Measurements from ENCODE around the gene PRG2. TPM values are rescaled to one million over a fixed set of nuclear protein-coding genes. Genes with fewer than 3 reads are reported as not detected.
"Not testable (repeated sequence)": the region's sequence is repeated elsewhere in the genome, so short reads cannot be mapped to it uniquely, and the experiment has no call there.

The PRG2 gene
- polyA plus RNA-seq, 1 donor from 2014 or later = not detected

DNA sequence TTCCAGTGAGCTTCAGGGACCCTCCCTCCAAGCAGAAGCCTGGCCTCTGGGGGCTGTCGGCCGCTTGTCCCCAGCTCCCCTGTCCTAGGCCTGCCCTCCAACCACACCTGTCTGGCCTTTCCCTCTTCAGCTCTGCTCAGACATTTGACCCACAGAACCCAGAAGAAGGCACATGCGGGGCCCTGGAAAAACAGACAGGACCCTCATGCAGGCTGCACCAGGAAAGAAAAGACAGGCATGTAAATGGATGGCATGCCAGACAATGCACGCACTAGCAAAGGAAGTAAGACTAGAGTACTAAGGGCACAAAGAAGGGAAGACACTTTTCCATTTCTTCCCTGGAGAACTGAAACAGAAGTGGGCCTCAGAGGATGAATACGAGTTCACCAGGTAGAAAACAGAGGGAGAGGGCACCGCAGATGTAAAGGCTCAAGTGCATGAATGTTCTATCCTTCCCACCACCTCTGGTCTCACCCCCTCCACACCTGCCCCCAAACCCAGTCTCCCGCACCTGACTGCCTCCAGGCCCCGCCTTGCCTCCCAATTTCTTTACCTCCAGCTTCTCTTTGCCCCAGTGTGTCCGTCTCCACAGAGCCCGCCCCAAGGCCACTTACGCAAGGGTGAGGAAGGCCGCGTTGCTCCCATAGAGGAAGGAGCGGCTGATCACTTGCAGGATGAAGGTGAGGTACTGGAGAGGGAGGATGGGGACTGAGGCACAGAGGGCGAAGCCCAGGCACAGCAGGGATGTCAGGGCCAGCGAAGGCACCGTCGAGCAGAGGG is 19.1 kb upstream of the PRG2 start:
- H3K27ac Mint-ChIP-seq = peak overlapping the region in 1 of 3 donors; percentile 69
- H3K36me3 Mint-ChIP-seq = peaks cover 15% of the 10 kb centered on the region
- no peaks in the 10 kb centered on the region for H3K4me1 Mint-ChIP-seq
- no peaks in the 10 kb centered on the region for H3K27me3 Mint-ChIP-seq
- no peak overlapping the region for H3K4me3 Mint-ChIP-seq
- peaks cover 0 to 1% (median 0%) of the 10 kb centered on the region in 3 donors for H3K9me3 Mint-ChIP-seq

DNA sequence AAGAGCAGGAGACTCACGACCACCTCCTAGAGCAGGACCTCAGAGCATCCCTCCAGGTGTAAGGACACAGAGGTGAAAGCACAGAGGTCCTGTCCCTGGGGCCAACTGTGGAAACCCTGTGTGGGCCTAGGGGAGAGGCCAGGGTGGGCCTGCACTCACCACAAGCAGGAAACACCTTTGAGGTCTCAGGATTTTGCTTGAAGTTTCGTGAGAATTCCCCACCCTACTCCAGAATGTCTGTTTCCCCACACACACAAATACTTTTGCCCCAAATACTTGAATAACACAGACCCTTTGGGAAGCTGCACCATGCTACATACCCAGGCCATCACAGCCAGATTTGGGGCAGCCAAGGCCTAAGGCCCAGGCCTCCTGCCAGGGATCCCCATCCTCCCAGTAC is 18.3 kb upstream of the PRG2 start:
- no peak overlapping the region for H3K4me3 Mint-ChIP-seq
- no peak overlapping the region for H3K27ac Mint-ChIP-seq
- H3K36me3 Mint-ChIP-seq = peaks cover 15% of the 10 kb centered on the region
- no peaks in the 10 kb centered on the region for H3K4me1 Mint-ChIP-seq
- H3K9me3 Mint-ChIP-seq = peaks cover 0 to 1% (median 0%) of the 10 kb centered on the region in 3 donors
- no peaks in the 10 kb centered on the region for H3K27me3 Mint-ChIP-seq

DNA sequence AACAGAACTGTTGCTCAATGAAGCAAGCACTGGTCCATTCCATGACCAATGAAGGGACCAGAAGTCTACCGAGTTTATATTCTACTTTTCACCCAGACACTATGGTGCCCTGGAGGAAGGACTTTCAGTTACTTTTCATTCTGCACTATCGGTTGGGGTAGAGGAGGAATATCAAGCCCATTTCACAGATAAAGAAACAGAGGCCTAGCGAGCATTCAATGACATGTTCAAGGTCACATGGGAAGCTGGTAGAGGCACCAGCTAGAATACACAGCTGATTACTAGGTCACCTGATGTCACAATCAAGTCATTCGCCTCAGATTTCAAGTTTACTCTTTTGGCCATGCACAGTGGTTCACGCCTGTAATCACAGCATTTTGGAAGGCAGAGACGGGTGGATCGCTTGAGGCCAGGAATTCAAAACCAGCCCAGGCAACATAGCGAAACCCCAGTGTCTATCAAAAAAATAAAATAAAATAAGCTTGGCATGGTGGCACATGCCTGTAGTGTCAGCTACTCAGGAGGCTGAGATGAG is 17.6 kb upstream of the PRG2 start:
- H3K27me3 Mint-ChIP-seq = no peaks in the 10 kb centered on the region
- no peaks in the 10 kb centered on the region for H3K4me1 Mint-ChIP-seq
- no peak overlapping the region for H3K27ac Mint-ChIP-seq
- peaks cover 0 to 1% (median 0%) of the 10 kb centered on the region in 3 donors for H3K9me3 Mint-ChIP-seq
- peaks cover 12% of the 10 kb centered on the region for H3K36me3 Mint-ChIP-seq
- no peak overlapping the region for H3K4me3 Mint-ChIP-seq

DNA sequence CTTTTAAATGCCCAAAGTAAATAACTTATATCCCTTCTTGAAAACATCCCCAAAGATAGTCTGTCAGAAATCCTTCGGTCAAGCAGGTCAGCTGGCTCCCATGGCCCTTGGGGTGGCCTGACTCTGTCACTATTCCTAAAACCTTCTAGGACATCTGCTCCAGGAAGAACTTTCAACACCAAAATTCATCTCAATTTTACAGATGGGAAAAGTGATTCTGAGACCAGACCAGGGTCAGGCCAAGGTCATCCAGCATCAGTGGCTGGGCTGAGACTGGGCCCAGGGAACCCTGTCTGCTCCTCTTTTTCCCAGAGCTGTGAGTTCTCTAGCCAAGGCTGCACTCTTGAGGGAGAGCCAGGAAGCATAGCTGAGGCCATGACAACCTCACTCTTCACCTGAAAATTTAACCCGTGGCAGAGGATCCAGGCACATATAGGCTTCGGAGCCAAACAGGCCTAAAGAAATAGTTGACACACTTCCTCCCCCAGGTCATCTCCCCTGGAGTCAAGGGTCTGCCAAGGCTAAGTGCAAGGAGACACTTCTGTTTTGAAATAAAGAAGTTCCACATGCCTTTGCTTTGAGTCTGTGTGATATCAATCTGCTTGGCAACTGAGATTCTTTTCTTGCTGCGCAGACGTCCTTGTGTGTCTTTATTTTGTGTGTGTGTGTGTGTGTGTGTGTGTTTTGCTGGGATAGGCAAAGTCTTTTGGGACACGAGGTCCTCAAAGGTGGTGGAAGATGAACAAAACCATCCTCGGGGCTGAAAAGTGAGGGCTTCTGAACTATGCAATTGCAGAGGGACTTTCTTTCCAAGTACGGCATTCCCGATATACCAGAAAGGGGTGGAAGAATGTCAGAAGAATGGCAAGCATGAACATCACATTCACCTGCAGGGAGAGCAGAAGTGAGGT is 16.8 kb upstream of the PRG2 start:
- H3K9me3 Mint-ChIP-seq = peaks cover 0 to 1% (median 0%) of the 10 kb centered on the region in 3 donors

DNA sequence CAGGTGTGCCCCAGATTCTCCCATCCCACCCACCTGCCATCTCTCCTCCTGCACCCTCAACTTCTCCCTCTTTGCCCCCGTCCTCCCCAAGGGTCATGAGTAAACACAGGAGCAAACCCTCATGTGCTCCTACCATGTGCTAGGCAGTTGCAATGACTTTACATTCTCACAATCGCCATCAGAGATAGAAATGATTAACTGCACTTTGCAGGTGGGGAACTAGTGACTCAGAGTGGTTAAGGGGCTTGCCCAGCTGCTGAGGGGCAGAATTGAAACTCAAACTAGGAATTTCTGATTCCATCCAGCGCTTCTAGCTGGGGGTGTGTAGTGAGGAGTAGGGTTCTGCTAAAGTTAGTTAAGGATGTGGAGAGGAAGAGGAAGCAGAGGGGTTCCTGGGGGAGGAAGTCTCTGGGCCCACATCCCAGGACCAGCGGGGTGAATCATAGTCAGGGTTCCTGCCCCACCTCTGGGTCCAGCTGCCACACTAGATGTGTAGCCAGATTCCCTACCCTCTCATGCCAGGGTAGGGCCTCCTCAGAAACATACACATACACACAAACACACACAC is 16.0 kb upstream of the PRG2 start:
- H3K4me1 Mint-ChIP-seq = no peaks in the 10 kb centered on the region
- peaks cover 10% of the 10 kb centered on the region for H3K36me3 Mint-ChIP-seq
- no peak overlapping the region for H3K27ac Mint-ChIP-seq
- no peak overlapping the region for H3K4me3 Mint-ChIP-seq
- H3K27me3 Mint-ChIP-seq = no peaks in the 10 kb centered on the region
- H3K9me3 Mint-ChIP-seq = peaks cover 0 to 1% (median 0%) of the 10 kb centered on the region in 3 donors

More for the DNA sequence above, 16.8 kb upstream of the PRG2 start:
- Mint-ChIP-seq H3K4me1 (no peaks in the 10 kb centered on the region), H3K36me3 (peaks cover 12% of the 10 kb centered on the region), H3K27ac (no peak overlapping the region), H3K4me3 (no peak overlapping the region), H3K27me3 (no peaks in the 10 kb centered on the region)

DNA sequence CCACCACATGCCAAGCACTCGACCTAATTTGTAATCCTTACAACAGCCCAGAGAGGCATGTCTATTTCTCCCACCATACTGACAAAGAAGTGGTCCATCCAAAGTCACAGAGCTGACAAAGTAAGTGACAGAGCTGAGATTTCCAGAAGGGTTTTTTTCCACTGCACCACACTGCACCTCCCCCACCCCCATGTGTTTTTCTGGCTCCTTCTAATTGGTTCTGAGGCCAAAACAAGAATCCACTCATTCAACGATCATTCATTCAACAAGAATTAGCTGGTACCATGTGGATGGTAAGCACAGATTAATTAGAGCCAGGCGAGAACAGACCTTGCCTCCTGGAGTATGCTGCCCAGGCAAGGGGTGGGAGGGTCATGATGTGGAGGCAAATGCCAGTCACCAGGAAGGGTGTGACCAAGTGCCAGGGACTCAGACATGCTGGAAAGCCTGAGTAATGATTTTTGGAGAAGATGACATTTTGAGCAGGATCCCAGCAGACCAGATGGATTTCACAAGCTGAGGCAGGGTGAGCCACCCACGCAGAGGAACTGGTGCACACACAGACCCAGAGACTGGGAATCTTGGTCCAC is 14.9 kb upstream of the PRG2 start:
- H3K4me1 Mint-ChIP-seq = no peaks in the 10 kb centered on the region
- H3K9me3 Mint-ChIP-seq = peaks cover 0 to 1% (median 0%) of the 10 kb centered on the region in 3 donors
- H3K4me3 Mint-ChIP-seq = no peak overlapping the region
- no peaks in the 10 kb centered on the region for H3K27me3 Mint-ChIP-seq
- H3K27ac Mint-ChIP-seq = no peak overlapping the region
- peaks cover 10% of the 10 kb centered on the region for H3K36me3 Mint-ChIP-seq

DNA sequence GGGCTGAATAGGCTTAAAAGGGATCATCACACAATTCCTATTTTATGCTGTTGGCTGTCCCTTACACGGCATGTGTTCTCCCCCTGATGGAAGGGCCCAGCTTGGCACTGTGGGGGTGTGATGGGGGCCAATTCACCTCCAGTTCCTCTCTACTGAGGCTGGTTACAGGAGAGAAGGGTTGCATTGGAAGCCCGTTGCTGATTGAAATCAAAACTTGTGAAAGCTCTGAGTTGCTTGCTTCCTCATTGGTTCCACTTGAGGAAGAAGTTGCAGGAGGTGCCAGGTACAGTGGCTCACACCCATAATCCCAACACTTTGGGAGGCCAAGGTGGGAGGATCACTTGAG is 13.3 kb upstream of the PRG2 start:
- Mint-ChIP-seq H3K36me3 (peaks cover 7% of the 10 kb centered on the region), H3K4me3 (no peak overlapping the region), H3K27ac (no peak overlapping the region), H3K27me3 (no peaks in the 10 kb centered on the region), H3K9me3 (no peaks in the 10 kb centered on the region), H3K4me1 (no peaks in the 10 kb centered on the region)

DNA sequence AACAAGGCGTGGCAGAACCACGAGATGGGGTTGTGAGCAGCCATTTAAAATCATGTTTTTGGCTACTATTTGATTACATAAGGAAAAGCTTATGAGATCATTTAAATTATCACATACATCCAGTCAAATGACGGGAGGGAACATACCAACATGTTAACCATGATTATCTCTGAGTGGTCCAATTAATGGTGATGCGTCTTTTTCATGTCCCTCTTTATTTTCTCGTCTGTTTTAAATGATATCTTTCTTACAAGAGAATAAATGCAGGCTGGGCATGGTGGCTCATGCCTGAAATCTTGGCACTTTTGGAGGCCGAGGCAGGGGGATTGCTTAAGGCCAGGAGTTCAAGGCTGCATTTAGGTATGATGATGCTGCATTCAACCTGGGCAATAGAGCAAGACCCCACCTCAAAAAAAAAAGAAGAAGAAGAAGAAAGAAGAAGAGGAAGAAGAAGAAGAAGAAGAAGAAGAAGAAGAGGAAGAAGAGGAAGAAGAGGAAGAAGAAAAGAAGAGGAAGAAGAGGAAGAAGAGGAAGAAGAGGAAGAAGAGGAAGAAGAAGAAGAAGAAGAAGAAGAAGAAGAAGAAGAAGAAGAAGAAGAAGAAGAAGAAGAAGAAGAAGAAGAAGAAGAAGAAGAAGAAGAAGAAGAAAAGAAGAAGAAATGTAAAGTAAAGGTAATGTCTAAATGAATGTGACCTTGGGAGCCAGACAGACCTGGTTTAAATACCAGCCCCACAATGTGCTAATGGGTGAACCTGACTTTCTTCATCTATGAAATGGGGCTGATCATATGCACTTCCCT is 12.8 kb upstream of the PRG2 start:
- H3K27me3 Mint-ChIP-seq, H3K4me3 Mint-ChIP-seq, H3K36me3 Mint-ChIP-seq, H3K27ac Mint-ChIP-seq, H3K4me1 Mint-ChIP-seq, H3K9me3 Mint-ChIP-seq: not testable (repeated sequence)

DNA sequence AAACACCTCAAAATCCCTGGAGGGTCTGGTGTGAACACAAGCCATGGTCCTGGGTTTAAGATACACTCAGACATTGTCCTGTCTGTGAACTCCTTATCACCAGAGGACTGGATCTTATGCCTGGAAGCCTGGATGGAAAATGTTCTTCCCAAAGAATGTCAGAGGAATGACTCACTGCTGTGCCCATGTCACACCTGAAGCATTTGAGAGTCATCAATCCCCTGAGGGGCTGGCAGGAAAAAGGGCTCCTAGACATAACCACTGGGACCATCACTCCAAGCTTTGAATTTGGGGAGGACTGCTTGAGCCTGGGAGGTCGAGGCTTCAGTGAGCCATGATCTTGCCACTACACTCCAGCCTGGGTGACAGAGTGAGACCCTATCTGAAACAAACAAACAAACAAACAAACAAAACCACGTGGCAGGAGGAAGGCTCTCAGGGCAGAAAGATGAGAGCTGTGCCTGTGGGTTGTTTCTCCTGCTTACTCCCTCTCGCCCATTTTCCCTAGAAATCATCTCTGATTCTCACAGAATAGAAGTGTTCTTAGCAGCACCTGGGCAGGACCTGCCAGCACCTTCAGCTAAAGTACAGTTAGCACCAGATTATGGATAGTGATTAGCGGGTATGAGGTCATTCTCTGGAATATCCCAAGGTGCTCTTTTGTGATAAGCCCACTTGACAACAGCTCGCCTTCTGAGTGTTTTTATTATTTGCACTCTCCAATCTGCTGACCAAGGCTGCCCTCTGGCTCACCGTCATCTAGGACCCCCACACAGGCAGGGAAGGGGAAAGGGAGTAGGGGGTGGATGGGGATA is 11.9 kb upstream of the PRG2 start:
- Mint-ChIP-seq H3K4me1 (no peaks in the 10 kb centered on the region), H3K4me3 (no peak overlapping the region), H3K27me3 (no peaks in the 10 kb centered on the region), H3K27ac (no peak overlapping the region), H3K9me3 (no peaks in the 10 kb centered on the region), H3K36me3 (peaks cover 3% of the 10 kb centered on the region)

DNA sequence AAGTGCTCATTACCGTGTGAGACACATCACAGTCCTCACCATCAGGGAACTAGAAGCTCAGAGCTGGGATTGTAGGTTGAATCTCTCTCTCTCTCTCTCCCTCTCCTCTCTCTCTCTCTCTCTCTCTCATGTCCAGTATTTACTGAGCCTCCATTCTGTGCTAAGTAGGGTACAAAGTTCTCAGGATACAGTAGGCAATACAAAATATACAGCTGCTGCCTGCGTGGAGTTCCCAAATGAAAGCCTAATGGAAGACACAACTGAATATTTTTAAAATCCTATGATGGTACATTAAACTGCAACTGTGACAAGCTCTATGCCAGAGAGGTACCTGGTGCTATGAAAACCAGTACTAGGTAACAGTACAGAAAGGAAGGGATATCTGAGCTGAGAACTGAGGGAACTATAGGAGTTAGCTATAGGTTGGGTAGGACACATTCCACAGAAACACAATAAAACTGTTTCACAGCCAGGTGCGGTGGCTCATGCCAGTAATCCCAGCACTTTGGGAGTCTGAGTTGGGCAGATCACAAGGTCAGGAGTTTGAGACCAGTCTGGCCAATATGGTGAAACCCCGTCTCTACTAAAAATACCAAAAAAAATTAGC is 9.6 kb upstream of the PRG2 start:
- Mint-ChIP-seq H3K36me3 (no peaks in the 10 kb centered on the region), H3K27ac (no peak overlapping the region), H3K4me1 (no peaks in the 10 kb centered on the region), H3K4me3 (no peak overlapping the region), H3K27me3 (no peaks in the 10 kb centered on the region), H3K9me3 (no peaks in the 10 kb centered on the region)

DNA sequence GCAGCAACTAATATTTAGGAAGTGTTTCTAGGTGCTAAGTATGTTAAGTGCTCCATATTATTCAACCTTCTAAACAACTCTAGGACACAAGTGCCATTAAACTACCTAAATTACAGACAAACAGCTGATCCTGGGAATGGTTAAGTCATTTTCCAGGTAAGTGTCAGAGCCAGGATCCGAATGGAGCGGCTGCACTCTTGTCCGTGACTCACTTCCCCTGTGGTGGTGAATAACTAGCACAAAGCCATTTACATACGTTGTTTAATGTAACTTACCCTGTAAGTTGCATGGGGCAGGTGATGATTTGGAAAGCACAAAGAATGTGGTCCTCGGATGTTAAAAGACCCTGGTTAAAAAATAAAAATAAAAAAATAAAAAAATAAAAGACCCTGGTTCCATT is 8.8 kb upstream of the PRG2 start:
- Mint-ChIP-seq H3K4me3 (no peak overlapping the region), H3K4me1 (no peaks in the 10 kb centered on the region), H3K36me3 (no peaks in the 10 kb centered on the region), H3K27me3 (no peaks in the 10 kb centered on the region), H3K27ac (no peak overlapping the region), H3K9me3 (no peaks in the 10 kb centered on the region)

DNA sequence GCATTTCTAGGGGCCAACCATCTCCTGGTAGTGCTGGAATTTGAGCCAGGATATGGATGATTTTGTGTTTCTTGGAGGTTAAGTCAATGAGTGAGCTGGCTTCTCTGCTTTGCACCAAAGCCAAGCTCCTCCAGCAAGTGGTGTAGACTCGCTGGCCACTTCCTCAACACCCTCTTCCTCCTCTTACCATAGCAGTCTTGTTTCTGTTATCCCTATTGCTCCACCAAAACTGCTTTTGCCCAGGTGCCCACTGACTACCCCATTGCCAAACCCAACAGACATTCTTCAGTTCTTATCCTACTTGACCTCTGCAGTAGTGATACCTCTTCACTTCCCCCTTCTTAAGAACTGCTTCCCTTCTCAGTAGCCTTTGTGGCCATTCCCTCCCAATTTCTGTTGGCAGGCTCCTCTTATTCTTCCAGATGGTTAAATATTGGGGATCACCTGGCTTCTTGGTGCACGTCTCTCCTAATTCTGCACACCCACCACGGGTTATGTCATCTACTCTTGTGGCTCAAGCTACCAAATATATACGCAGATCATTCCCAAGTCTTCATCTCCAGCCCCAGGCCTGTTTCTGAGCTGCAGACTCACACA is 7.0 kb upstream of the PRG2 start:
- no peak overlapping the region for H3K4me3 Mint-ChIP-seq
- H3K36me3 Mint-ChIP-seq = no peaks in the 10 kb centered on the region
- H3K27ac Mint-ChIP-seq = no peak overlapping the region
- no peaks in the 10 kb centered on the region for H3K4me1 Mint-ChIP-seq
- no peaks in the 10 kb centered on the region for H3K9me3 Mint-ChIP-seq
- no peaks in the 10 kb centered on the region for H3K27me3 Mint-ChIP-seq

DNA sequence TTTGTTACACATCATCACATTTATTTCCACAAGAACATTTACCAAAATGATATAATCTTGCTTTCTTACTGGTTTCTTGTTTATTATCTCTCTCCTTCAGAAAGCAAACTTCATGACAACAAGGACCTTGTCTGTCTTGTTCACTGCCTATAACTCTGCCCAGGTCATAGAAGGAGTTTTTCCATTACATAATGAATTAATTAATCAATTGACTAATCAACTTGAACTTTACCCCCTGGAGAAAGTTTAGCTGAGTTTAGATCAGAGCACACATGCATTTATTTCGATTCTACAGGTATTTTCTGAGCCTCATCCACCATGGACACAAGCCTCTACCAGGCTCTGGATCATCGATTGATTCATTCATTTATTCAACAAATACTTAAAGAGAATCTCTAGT is 6.3 kb upstream of the PRG2 start:
- H3K4me1 Mint-ChIP-seq = no peaks in the 10 kb centered on the region
- H3K27me3 Mint-ChIP-seq = no peaks in the 10 kb centered on the region
- H3K4me3 Mint-ChIP-seq = no peak overlapping the region
- H3K9me3 Mint-ChIP-seq = no peaks in the 10 kb centered on the region
- H3K36me3 Mint-ChIP-seq = no peaks in the 10 kb centered on the region
- H3K27ac Mint-ChIP-seq = no peak overlapping the region

All from IgD-negative memory B cell (primary cell).